Neural progenitor cell (in vitro differentiated cells): Measurements from ENCODE around the gene GABBR1. TPM values are rescaled to one million over a fixed set of nuclear protein-coding genes. Genes with fewer than 3 reads are reported as not detected.

Experiments used
- DNase-seq: peaks from one replicate; pipeline ENCODE4 v3.0.0-alpha.2; 2016; ENCODE audit warnings: low spot score
- H2AFZ ChIP-seq: fragments of 200-600 bp; sonication (generic); replicated peaks from 2 replicates; pipeline ENCODE4 v1.6.1; 2016; ENCODE audit warnings: antibody characterized with exemption
- H3F3A ChIP-seq: fragments of 200-600 bp; sonication (generic); 2 replicates; pipeline ENCODE4 v1.6.1; 2016; ENCODE audit warnings: antibody characterized with exemption, low read depth
- H3K27ac ChIP-seq: fragments of 200-600 bp; sonication (generic); 2 replicates; pipeline ENCODE4 v1.5.1; 2016; ENCODE audit warnings: mild to moderate bottlenecking
- H3K27me3 ChIP-seq: fragments of 200-600 bp; sonication (generic); 2 replicates; pipeline ENCODE4 v1.6.1; 2016; ENCODE audit warnings: mild to moderate bottlenecking, moderate library complexity
- H3K36me3 ChIP-seq: fragments of 200-600 bp; sonication (generic); 2 replicates; pipeline ENCODE4 v1.5.1; 2016
- H3K4me1 ChIP-seq: fragments of 200-600 bp; sonication (generic); 2 replicates; pipeline ENCODE4 v1.6.1; 2016; ENCODE audit warnings: mixed run types
- H3K4me2 ChIP-seq: fragments of 200-600 bp; sonication (generic); 2 replicates; pipeline ENCODE4 v1.6.1; 2016
- H3K4me3 ChIP-seq: fragments of 200-600 bp; sonication (generic); 2 replicates; pipeline ENCODE4 v1.5.1; 2016
- H3K79me2 ChIP-seq: fragments of 200-600 bp; sonication (generic); 2 replicates; pipeline ENCODE4 v1.6.1; 2016; ENCODE audit warnings: low read depth
- H3K9ac ChIP-seq: fragments of 200-600 bp; sonication (generic); 2 replicates; pipeline ENCODE4 v1.6.1; 2016
- H3K9me3 ChIP-seq: fragments of 200-600 bp; sonication (generic); 2 replicates; pipeline ENCODE4 v1.5.1; 2016; ENCODE audit warnings: low read depth
- H4K20me1 ChIP-seq: fragments of 200-600 bp; sonication (generic); 2 replicates; pipeline ENCODE4 v1.6.1; 2016; ENCODE audit warnings: low read depth
- H3K27ac Mint-ChIP-seq: 3 replicates; pipeline ENCODE4 v1.8.0; 2021; ENCODE audit warnings: mixed read lengths
- H3K27me3 Mint-ChIP-seq: 2 replicates; pipeline ENCODE4 v1.8.0; 2022; ENCODE audit warnings: low read depth, mild to moderate bottlenecking, inconsistent platforms, moderate library complexity, mixed read lengths; ENCODE audit not compliant: insufficient read depth
- H3K36me3 Mint-ChIP-seq: 3 replicates; pipeline ENCODE4 v1.8.0; 2021; ENCODE audit warnings: mixed read lengths
- H3K4me1 Mint-ChIP-seq: 3 replicates; pipeline ENCODE4 v1.8.0; 2021; ENCODE audit warnings: mixed read lengths
- H3K4me3 Mint-ChIP-seq: 3 replicates; pipeline ENCODE4 v1.8.0; 2021; ENCODE audit warnings: mild to moderate bottlenecking, moderate library complexity, mixed read lengths
- H3K9me3 Mint-ChIP-seq: 3 replicates; pipeline ENCODE4 v1.8.0; 2020; ENCODE audit warnings: mixed read lengths
- CTCF ChIP-seq: fragments of 200-600 bp; sonication (generic); IDR thresholded peaks from 2 replicates; pipeline ENCODE4 v1.5.1; 2017; ENCODE audit warnings: antibody characterized with exemption, mild to moderate bottlenecking
- EZH2 ChIP-seq: fragments of 200-600 bp; sonication (generic); IDR thresholded peaks from 2 replicates; pipeline ENCODE4 v1.6.1; 2017; ENCODE audit warnings: antibody characterized with exemption, mild to moderate bottlenecking, moderate library complexity
- EZH2phosphoT487 ChIP-seq: fragments of 200-600 bp; sonication (generic); IDR thresholded peaks from 2 replicates; pipeline ENCODE4 v1.6.1; 2017; ENCODE audit warnings: antibody characterized with exemption
- total RNA-seq: library from RNA; depleted of rRNA; stranded (reverse); fragments of >200 nt; gene quantifications from 2 replicates; pipeline ENCODE4 v1.2.3, GENCODE V29; 2015; ENCODE audit warnings: low replicate concordance

The GABBR1 gene
- total RNA-seq, 1 donor from 2014 or later = 25.4 TPM

DNA sequence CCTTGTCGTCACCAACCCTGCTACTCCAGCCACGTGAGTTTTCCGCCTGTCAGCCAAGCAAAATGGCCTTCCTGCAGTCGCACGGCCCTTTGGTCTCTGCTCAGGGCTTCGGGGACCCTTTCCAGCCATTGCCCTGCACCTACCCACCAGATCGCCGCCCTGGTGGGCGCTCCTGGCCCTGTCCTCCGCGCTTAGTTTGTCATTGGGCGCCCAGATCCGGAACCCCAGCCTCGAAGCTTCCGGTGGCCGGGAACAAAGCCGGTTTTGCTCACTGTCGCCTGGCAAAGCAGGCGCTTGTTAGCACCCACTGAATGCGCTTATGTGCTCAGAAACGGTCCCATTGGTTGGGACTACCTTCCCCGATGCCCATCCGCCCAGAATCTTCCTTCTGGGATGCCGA is 47.4 kb upstream of the GABBR1 start:
- H3K9me3 ChIP-seq = no peaks in the 10 kb centered on the region
- H4K20me1 ChIP-seq = no peaks in the 10 kb centered on the region
- no peaks in the 10 kb centered on the region for H3K36me3 ChIP-seq
- H2AFZ ChIP-seq = no peak overlapping the region
- TF ChIP-seq EZH2phosphoT487 (no peak), EZH2 (no peak), CTCF (no peak)
- no peak overlapping the region for H3K27ac Mint-ChIP-seq
- H3K27me3 Mint-ChIP-seq = no peaks in the 10 kb centered on the region
- H3K9me3 Mint-ChIP-seq = peaks cover 3% of the 10 kb centered on the region
- no peaks in the 10 kb centered on the region for H3K79me2 ChIP-seq
- H3K4me2 ChIP-seq = no peak overlapping the region
- no peaks in the 10 kb centered on the region for H3K27me3 ChIP-seq
- peaks cover 2% of the 10 kb centered on the region for H3K4me1 Mint-ChIP-seq
- H3K36me3 Mint-ChIP-seq = no peaks in the 10 kb centered on the region
- H3K4me1 ChIP-seq = peaks cover 6% of the 10 kb centered on the region
- H3K4me3 Mint-ChIP-seq = no peak overlapping the region
- no peak overlapping the region for H3K4me3 ChIP-seq
- H3K27ac ChIP-seq = no peak overlapping the region
- H3K9ac ChIP-seq = no peak overlapping the region
- no peak for DNase-seq
- no peaks in the 10 kb centered on the region for H3F3A ChIP-seq

DNA sequence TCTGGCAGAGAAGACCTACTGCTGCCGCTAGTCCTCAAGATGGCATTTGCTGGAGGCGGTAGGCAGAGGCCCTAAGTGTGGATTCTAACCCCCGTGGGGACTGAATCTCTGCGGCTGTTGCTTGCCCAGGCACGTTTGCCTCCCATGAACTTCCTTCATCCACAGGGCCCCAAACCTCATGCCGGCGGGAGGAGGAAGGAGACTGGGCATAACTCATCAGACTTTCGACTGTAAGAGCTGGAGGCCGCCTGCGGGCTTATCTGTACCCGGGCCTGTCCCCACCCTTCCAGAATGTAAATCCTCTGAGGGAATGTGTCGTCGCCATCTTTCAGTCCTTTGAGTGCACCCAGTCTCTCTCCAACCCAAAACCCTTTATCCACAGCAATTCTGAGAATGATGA is 47.0 kb upstream of the GABBR1 start:
- DNase-seq = no peak
- peaks cover 3% of the 10 kb centered on the region for H3K9me3 Mint-ChIP-seq
- no peak overlapping the region for H3K27ac Mint-ChIP-seq
- Histone ChIP-seq H3K4me3 (no peak overlapping the region), H3K9ac (no peak overlapping the region), H3K27me3 (no peaks in the 10 kb centered on the region), H3K4me2 (no peak overlapping the region), H3F3A (no peaks in the 10 kb centered on the region), H4K20me1 (no peaks in the 10 kb centered on the region), H2AFZ (no peak overlapping the region), H3K27ac (no peak overlapping the region), H3K4me1 (peaks cover 6% of the 10 kb centered on the region), H3K9me3 (no peaks in the 10 kb centered on the region), H3K79me2 (no peaks in the 10 kb centered on the region), H3K36me3 (no peaks in the 10 kb centered on the region)
- H3K4me1 Mint-ChIP-seq = peaks cover 2% of the 10 kb centered on the region
- TF ChIP-seq CTCF (no peak), EZH2phosphoT487 (no peak), EZH2 (no peak)
- H3K36me3 Mint-ChIP-seq = no peaks in the 10 kb centered on the region
- no peaks in the 10 kb centered on the region for H3K27me3 Mint-ChIP-seq
- H3K4me3 Mint-ChIP-seq = no peak overlapping the region

GRCh38 chr6:29678114-29678513 is 45.1 kb upstream of the GABBR1 start:
- Mint-ChIP-seq H3K27me3 (peaks cover 2% of the 10 kb centered on the region), H3K4me3 (no peak overlapping the region), H3K27ac (no peak overlapping the region), H3K4me1 (peaks cover 2% of the 10 kb centered on the region), H3K36me3 (no peaks in the 10 kb centered on the region), H3K9me3 (peaks cover 3% of the 10 kb centered on the region)
- Histone ChIP-seq H3K4me3 (no peak overlapping the region), H3K9me3 (no peaks in the 10 kb centered on the region), H3K36me3 (no peaks in the 10 kb centered on the region), H3K9ac (no peak overlapping the region), H2AFZ (no peak overlapping the region), H4K20me1 (no peaks in the 10 kb centered on the region), H3K27ac (no peak overlapping the region), H3K79me2 (no peaks in the 10 kb centered on the region), H3F3A (no peaks in the 10 kb centered on the region), H3K4me2 (no peak overlapping the region), H3K4me1 (peaks cover 6% of the 10 kb centered on the region), H3K27me3 (no peaks in the 10 kb centered on the region)
- TF ChIP-seq EZH2phosphoT487 (no peak), EZH2 (no peak), CTCF (no peak)
- DNase-seq = no peak
